AG04450 (cell line): Measurements from ENCODE around the gene DCDC1. TPM values are rescaled to one million over a fixed set of nuclear protein-coding genes. Genes with fewer than 3 reads are reported as not detected.

Experiments used
- CTCF ChIA-PET: fragments of 300-600, 350-600 bp; formaldehyde crosslinking; extraction: SDS; loops from one replicate; lab custom pipeline; 2022; ENCODE audit warnings: antibody characterized with exemption, inconsistent platforms; lab: Charles Lee
- POLR2A ChIA-PET: fragments of 350-600 bp; formaldehyde crosslinking; extraction: SDS; loops from one replicate; lab custom pipeline; 2021; ENCODE audit warnings: antibody characterized with exemption, inconsistent platforms; lab: Yijun Ruan, JAX
- DNase-seq: peaks from one replicate; pipeline ENCODE4 v3.0.0-alpha.2; 2011; ENCODE audit warnings: low read depth, low spot score
- H3K27ac ChIP-seq: one replicate; pipeline ENCODE4 v1.5.1; 2012; ENCODE audit warnings: low read depth, low read length, control low read depth
- H3K27me3 ChIP-seq: one replicate; pipeline ENCODE4 v1.6.0; 2012; ENCODE audit warnings: low read length; ENCODE audit not compliant: control insufficient read depth, insufficient read depth
- H3K4me3 ChIP-seq: 2 replicates; pipeline ENCODE4 v1.5.1; 2011; ENCODE audit warnings: mild to moderate bottlenecking, low read depth, low read length, control low read depth
- H3K9me3 ChIP-seq: 2 replicates; pipeline ENCODE4 v1.5.1; 2012; ENCODE audit warnings: low read length; ENCODE audit not compliant: control insufficient read depth, insufficient read depth
- CTCF ChIP-seq: IDR thresholded peaks from 2 replicates; pipeline ENCODE4 v1.5.1; 2011; ENCODE audit warnings: low read depth, low read length, control low read depth, inconsistent platforms
- polyA plus RNA-seq: library from polyadenylated mRNA; depleted of rRNA; stranded (reverse); fragments of >200 nt; gene quantifications from 2 replicates; pipeline ENCODE4 v1.2.3, GENCODE V29; 2011

DCDC1 gene
- polyA plus RNA-seq, 1 experiment = 0.02 TPM

GRCh38 chr11:31132531-31133421, 236.8 kb downstream of the DCDC1 start:
- no peak overlapping the region for H3K4me3 ChIP-seq
- H3K27ac ChIP-seq = no peak overlapping the region
- POLR2A ChIA-PET = no interaction called here
- H3K27me3 ChIP-seq = no peaks in the 10 kb centered on the region
- CTCF ChIA-PET = no interaction called here
- no peak for TF ChIP-seq CTCF
- no peak for DNase-seq
- no peaks in the 10 kb centered on the region for H3K9me3 ChIP-seq

DNA sequence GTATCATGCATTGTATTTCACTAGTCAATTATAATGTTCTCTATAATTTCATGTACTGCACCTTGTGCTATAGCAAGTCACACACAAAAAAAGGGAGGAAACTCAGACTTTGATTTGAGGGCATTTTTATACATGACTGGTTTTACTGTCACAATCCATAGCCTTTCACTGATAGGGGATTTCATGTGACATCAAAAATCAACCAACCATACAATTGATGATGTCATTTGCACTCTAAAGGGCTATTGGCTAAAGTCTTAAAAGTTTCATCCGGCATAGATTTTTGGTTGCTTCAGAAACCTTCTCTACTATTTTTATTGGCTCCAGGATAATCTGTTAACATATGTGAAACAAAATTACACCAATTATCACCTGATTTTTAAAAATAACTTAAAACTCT, 237.8 kb downstream of the DCDC1 start:
- no peaks in the 10 kb centered on the region for H3K27me3 ChIP-seq
- no peak overlapping the region for H3K4me3 ChIP-seq
- no peaks in the 10 kb centered on the region for H3K9me3 ChIP-seq
- TF ChIP-seq CTCF = no peak
- CTCF ChIA-PET = no interaction called here
- no peak overlapping the region for H3K27ac ChIP-seq
- no peak for DNase-seq
- POLR2A ChIA-PET = no interaction called here

DNA sequence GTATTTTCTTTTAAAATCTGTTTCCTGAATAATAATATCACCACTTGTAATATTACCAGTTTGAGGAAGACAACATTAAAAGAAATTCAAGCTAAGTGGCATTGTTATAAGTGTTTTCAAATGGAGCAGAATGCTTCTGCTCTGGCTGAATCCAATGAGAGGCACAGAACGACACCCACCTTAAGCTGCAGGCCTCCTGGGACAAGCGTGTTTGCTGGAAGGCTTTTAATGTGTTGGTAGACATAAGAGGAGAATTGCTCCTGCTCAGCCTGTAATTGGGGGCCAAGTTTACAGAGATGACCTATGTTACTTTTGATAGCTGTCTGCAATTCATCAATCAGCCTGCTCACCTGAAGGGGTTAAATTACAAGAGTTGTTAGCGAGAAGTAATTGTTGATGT, 242.2 kb downstream of the DCDC1 start:
- no peak overlapping the region for H3K27ac ChIP-seq
- H3K4me3 ChIP-seq = no peak overlapping the region
- no peaks in the 10 kb centered on the region for H3K27me3 ChIP-seq
- ChIA-PET POLR2A (no interaction called here), CTCF (no interaction called here)
- no peak for TF ChIP-seq CTCF
- H3K9me3 ChIP-seq = no peaks in the 10 kb centered on the region
- DNase-seq = no peak

GRCh38 chr11:31120428-31120827, 249.1 kb downstream of the DCDC1 start:
- CTCF ChIA-PET = interaction anchor here (1.4 kb wide), 1 partner anchor 13 kb away, joined by 5 read pairs; no protein-coding TSS in a partner anchor
- no peaks in the 10 kb centered on the region for H3K9me3 ChIP-seq
- no peak overlapping the region for H3K27ac ChIP-seq
- H3K4me3 ChIP-seq = no peak overlapping the region
- DNase-seq = no peak
- H3K27me3 ChIP-seq = no peaks in the 10 kb centered on the region
- no peak for TF ChIP-seq CTCF
- POLR2A ChIA-PET = no interaction called here

DNA sequence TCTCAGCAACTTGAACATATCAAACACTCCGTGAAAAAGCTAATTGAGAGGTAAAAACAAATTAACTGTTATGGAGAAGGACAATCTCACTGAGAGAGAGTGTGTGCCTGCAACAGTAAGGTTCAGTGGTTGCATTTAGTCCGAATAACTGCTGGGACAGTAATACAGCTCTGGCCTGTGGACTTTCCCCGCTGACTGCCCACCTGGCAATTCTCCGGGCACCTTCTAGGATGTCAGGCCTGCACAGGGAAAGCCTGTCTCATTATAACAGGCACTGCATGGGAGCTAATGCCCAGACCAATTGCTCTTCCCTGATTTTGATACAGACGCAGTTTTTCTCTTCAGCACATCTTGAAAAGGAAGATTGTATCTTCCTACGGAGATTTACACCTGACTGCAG, 251.0 kb downstream of the DCDC1 start:
- Histone ChIP-seq H3K4me3 (no peak overlapping the region), H3K27me3 (no peaks in the 10 kb centered on the region), H3K27ac (no peak overlapping the region), H3K9me3 (no peaks in the 10 kb centered on the region)
- CTCF ChIA-PET = no interaction called here
- no peak for TF ChIP-seq CTCF
- no peak for DNase-seq
- POLR2A ChIA-PET = no interaction called here
